Sigmoid colon (tissue), 7 donors: ENCODE data around the gene BTNL3. TPM values are rescaled to one million over a fixed set of nuclear protein-coding genes. Genes with fewer than 3 reads are reported as not detected.

Source experiments
- DNase-seq: peaks from one replicate; pipeline ENCODE4 v3.0.0-alpha.2; 2019
- H3K27ac ChIP-seq, 4 donors: fragments of 200-600 bp; sonication (generic); one replicate each; pipeline ENCODE4 v1.5.1; 2016 to 2019; ENCODE audit warnings: mild to moderate bottlenecking in 1 of 4
- H3K27me3 ChIP-seq, 3 donors: fragments of 200-600 bp; sonication (generic); one replicate each; pipeline ENCODE4 v1.5.1; 2019; ENCODE audit warnings: mild to moderate bottlenecking in 1 of 3
- H3K36me3 ChIP-seq, 4 donors: fragments of 200-600 bp; sonication (generic); one replicate each; pipeline ENCODE4 v1.5.1; 2016 to 2019
- H3K4me1 ChIP-seq, 4 donors: fragments of 200-600 bp; sonication (generic); one replicate each; pipeline ENCODE4 v1.5.1; 2017 to 2019
- H3K4me3 ChIP-seq, 4 donors: fragments of 200-600 bp; sonication (generic); one replicate each; pipeline ENCODE4 v1.5.1; 2017 to 2019; ENCODE audit warnings: mild to moderate bottlenecking in 2 of 4, moderate library complexity in 1 of 4
- H3K9me3 ChIP-seq, 4 donors: fragments of 200-600 bp in 3 of 4; sonication (generic) in 3 of 4; one replicate each; pipeline versions ENCODE4 v1.5.1 to v1.6.1; 2013 to 2019
- CTCF ChIP-seq, 4 experiments: fragments of 450-650 bp in 3 of 4; fragments of 200-600 bp in 1 of 4; IDR thresholded peaks; one replicate each; pipeline ENCODE4 v1.5.1; 2016 to 2019; ENCODE audit warnings: antibody characterized with exemption in 4 of 4, mild to moderate bottlenecking in 3 of 4, moderate library complexity in 2 of 4
- EP300 ChIP-seq, 4 donors: sonication (generic); formaldehyde crosslinking; IDR thresholded peaks; one replicate each; pipeline ENCODE4 v1.6.1; 2017; ENCODE audit warnings: antibody characterized with exemption in 4 of 4
- POLR2A ChIP-seq, 2 donors: fragments of 450-650 bp; IDR thresholded peaks; one replicate each; pipeline ENCODE4 v1.6.1; 2016; ENCODE audit warnings: antibody characterized with exemption in 2 of 2, mild to moderate bottlenecking in 2 of 2, moderate library complexity in 2 of 2
- POLR2AphosphoS5 ChIP-seq, 4 donors: sonication (generic); formaldehyde crosslinking; IDR thresholded peaks; one replicate each; pipeline ENCODE4 v1.6.1; 2017; ENCODE audit warnings: antibody characterized with exemption in 4 of 4
- WGBS, 2 donors: extraction: QIAGEN DNeasy Blood & Tissue Kit; methylation state at CpG; one replicate each; pipeline ENCODE4 v1.1.7; 2013; 5-methylcytosine and 5-hydroxymethylcytosine counted together
- intact Hi-C: fragments of 100-400 bp; cut with DNase I; formaldehyde crosslinking; loops from one replicate; pipeline ENCODE4 v1.15.1; 2023
- polyA plus RNA-seq, 3 donors: library from polyadenylated mRNA; stranded (reverse); fragments of 200-250 nt; gene quantifications; one replicate each; pipeline ENCODE4 v1.2.3, GENCODE V29; 2013
- total RNA-seq, 4 donors: library from RNA; depleted of rRNA; stranded (reverse); fragments of >200 nt; gene quantifications; one replicate each; pipeline ENCODE4 v1.1.0, GENCODE V29; 2016
- donor health status: healthy with polysubstance abuse.
- donor health status: Bipolar disorder and iron deficiency.
- donor health status: healthy.

The BTNL3 gene
- total and polyA plus RNA-seq, 7 donors, result 0.36 to 25.6 (median 18.1) TPM; not detected in 3

- 24 to 50% methylated on average over 1 of the region's 1 CpG for WGBS, 2 donors
- intact Hi-C loops, result no loop called here
- no peak for TF ChIP-seq POLR2A (IDR thresholded peaks at IDR 0.05)
- no peak for TF ChIP-seq POLR2AphosphoS5 (IDR thresholded peaks at IDR 0.05)
- no peak for TF ChIP-seq CTCF (IDR thresholded peaks at IDR 0.05)
- no peak overlapping the region for H3K4me3 ChIP-seq
- no peaks in the 10 kb centered on the region for H3K4me1 ChIP-seq
- no peaks in the 10 kb centered on the region for H3K36me3 ChIP-seq
- H3K9me3 ChIP-seq, result no peaks in the 10 kb centered on the region
- DNase-seq, result no peak
- H3K27me3 ChIP-seq, result no peaks in the 10 kb centered on the region
- H3K27ac ChIP-seq, result no peak overlapping the region
These were observed 10.8 kb upstream of the BTNL3 start for GRCh38 chr5:180977852-180978251.

- no peak for TF ChIP-seq EP300 (IDR thresholded peaks at IDR 0.05)
- TF ChIP-seq POLR2AphosphoS5 (IDR thresholded peaks at IDR 0.05), result no peak
- TF ChIP-seq POLR2A (IDR thresholded peaks at IDR 0.05), result no peak
- no peak for TF ChIP-seq CTCF (IDR thresholded peaks at IDR 0.05)
- intact Hi-C loops, result no loop called here
- H3K27ac ChIP-seq, result no peak overlapping the region
- no peaks in the 10 kb centered on the region for H3K36me3 ChIP-seq
- 73 to 90% methylated on average over 23 of the region's 23 CpGs for WGBS, 2 donors
- no peak for DNase-seq
- no peaks in the 10 kb centered on the region for H3K9me3 ChIP-seq
- H3K4me1 ChIP-seq, result no peaks in the 10 kb centered on the region
- no peaks in the 10 kb centered on the region for H3K27me3 ChIP-seq
- H3K4me3 ChIP-seq, result no peak overlapping the region
These were observed 6.5 kb upstream of the BTNL3 start for GRCh38 chr5:180982008-180982741.

- no peaks in the 10 kb centered on the region for H3K4me1 ChIP-seq
- H3K4me3 ChIP-seq, result no peak overlapping the region
- intact Hi-C loops, result no loop called here
- H3K27ac ChIP-seq, result no peak overlapping the region
- WGBS, 2 donors, result 19 to 76% methylated on average over 2 of the region's 2 CpGs
- no peaks in the 10 kb centered on the region for H3K27me3 ChIP-seq
- no peaks in the 10 kb centered on the region for H3K9me3 ChIP-seq
- no peaks in the 10 kb centered on the region for H3K36me3 ChIP-seq
- DNase-seq, result no peak
- TF ChIP-seq CTCF (IDR thresholded peaks at IDR 0.05), result no peak
- TF ChIP-seq POLR2A (IDR thresholded peaks at IDR 0.05), result no peak
- no peak for TF ChIP-seq EP300 (IDR thresholded peaks at IDR 0.05)
- no peak for TF ChIP-seq POLR2AphosphoS5 (IDR thresholded peaks at IDR 0.05)
These were observed 630 bp upstream of the BTNL3 start for GRCh38 chr5:180988016-180988415.

GRCh38 chr5:180990086-180990881, 1.6 kb downstream of the BTNL3 start:
- no peak for TF ChIP-seq POLR2AphosphoS5 (IDR thresholded peaks at IDR 0.05)
- TF ChIP-seq POLR2A (IDR thresholded peaks at IDR 0.05), result no peak
- no peak for TF ChIP-seq CTCF (IDR thresholded peaks at IDR 0.05)
- H3K27me3 ChIP-seq, result no peaks in the 10 kb centered on the region
- no peak overlapping the region for H3K27ac ChIP-seq
- peaks cover 0 to 3% (median 0%) of the 10 kb centered on the region in 4 donors for H3K9me3 ChIP-seq
- no peaks in the 10 kb centered on the region for H3K36me3 ChIP-seq
- H3K4me3 ChIP-seq, result no peak overlapping the region
- WGBS, 2 donors, result 77 to 84% methylated on average over 16 of the region's 16 CpGs
- H3K4me1 ChIP-seq, result no peaks in the 10 kb centered on the region
- DNase-seq, result no peak
- intact Hi-C loops, result no loop called here
